Right lobe of liver (tissue), 6 donors: Measurements from ENCODE around the gene ALDH6A1. TPM values are rescaled to one million over a fixed set of nuclear protein-coding genes. Genes with fewer than 3 reads are reported as not detected.
A peak's percentile ranks its signal among the peaks of the same experiment; 100 is the strongest.

Experiments
- ATAC-seq, 4 donors: fragments of 200-7000 bp; cut with Tn5 transposase; one replicate each; pipeline ENCODE4 v1.9.1; 2020; ENCODE audit warnings: mild to moderate bottlenecking in 4 of 4, moderate library complexity in 4 of 4
- DNase-seq, 3 donors: peaks; one replicate each; pipeline ENCODE4 v3.0.0-alpha.2; 2020
- H3K27ac ChIP-seq, 3 donors: fragments of 200-600 bp; one replicate each; pipeline ENCODE4 v1.8.0; 2022
- H3K27me3 ChIP-seq, 2 donors: fragments of 200-600 bp; one replicate each; pipeline ENCODE4 v1.8.0; 2022
- H3K36me3 ChIP-seq, 4 donors: fragments of 200-600 bp; sonication (generic) in 1 of 4; one replicate each; pipeline versions ENCODE4 v1.5.1 to v1.8.0; 2017 to 2022; ENCODE audit warnings: control low read depth in 1 of 4
- H3K4me1 ChIP-seq, 4 donors: fragments of 200-600 bp; sonication (generic) in 1 of 4; one replicate each; pipeline versions ENCODE4 v1.5.1 to v1.8.0; 2017 to 2022; ENCODE audit warnings: control low read depth in 1 of 4
- H3K4me3 ChIP-seq, 3 donors: fragments of 200-600 bp; one replicate each; pipeline ENCODE4 v1.8.0; 2022
- H3K9me3 ChIP-seq, 4 donors: fragments of 200-600 bp; sonication (generic) in 1 of 4; one replicate each; pipeline versions ENCODE4 v1.5.1 to v1.8.0; 2017 to 2022; ENCODE audit warnings: control low read depth in 1 of 4
- POLR2A ChIP-seq: fragments of 450-650 bp; IDR thresholded peaks from one replicate; pipeline ENCODE4 v1.6.1; 2017; ENCODE audit warnings: antibody characterized with exemption, mild to moderate bottlenecking
- WGBS: methylation state at CpG from one replicate; pipeline ENCODE4 v1.1.6; 2018; ENCODE audit warnings: low coverage, low lambda C conversion rate; ENCODE audit not compliant: insufficient coverage; ENCODE audit errors: missing lambda C conversion rate; 5-methylcytosine and 5-hydroxymethylcytosine counted together
- intact Hi-C, 2 donors: fragments of 100-400 bp; cut with DNase I; formaldehyde crosslinking; loops; one replicate each; pipeline versions ENCODE4 v1.11.2 to v1.14.1; 2022
- total RNA-seq, 6 experiments: library from RNA; depleted of rRNA in 2 of 6; stranded (reverse); fragments of >200 nt in 2 of 6; fragmentation: NEBNext Ultra II Directional in 3 of 6; extraction: Animal tissue kit (Norgen Biotek cat#: 25700) in 3 of 6; gene quantifications; one replicate each; pipeline versions ENCODE4 v1.1.0 to v1.2.4, GENCODE V29; 2016 to 2023
- TF ChIP-seq, protein P1 (sequence below), 4 donors: fragments of 200-600 bp in 3 of 4; fragments of 450-650 bp in 1 of 4; IDR thresholded peaks; one replicate each; pipeline versions ENCODE4 v1.5.1 to v1.8.0; 2016 to 2022; ENCODE audit warnings: antibody characterized with exemption in 4 of 4, mild to moderate bottlenecking in 2 of 4
- donor health status: DM: no; HTN: yes; CAD: no.
- donor health status: DM: no; HTN: no; CAD: no.
- donor health status: DM: no; HTN: no; CAD: no.
- donor health status: DM: no; HTN: yes; CAD: no.
- donor health status: DM: no; HTN: yes; CAD: no.

The ALDH6A1 gene
- total RNA-seq, 6 experiments from 2014 or later, result 99.1 to 449 (median 221) TPM

DNA sequence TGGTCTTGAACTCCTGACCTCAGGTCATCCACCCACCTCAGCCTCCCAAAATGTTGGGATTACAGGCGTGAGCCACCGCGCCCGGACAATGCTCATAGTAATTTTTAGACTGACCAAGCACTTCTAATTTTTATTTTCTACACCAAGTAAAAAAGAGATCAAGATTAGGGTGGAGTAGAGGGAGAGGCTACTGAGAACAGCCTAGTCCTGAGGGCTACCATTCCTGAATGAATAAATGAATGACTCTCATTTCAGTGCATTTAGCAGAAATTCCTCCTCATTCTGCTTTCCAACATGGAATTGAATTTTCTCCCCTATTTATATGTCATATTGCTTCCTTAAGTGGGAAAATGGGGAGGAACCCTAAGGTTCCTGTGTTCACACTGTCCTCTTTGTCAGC, 38.7 kb downstream of the ALDH6A1 start:
- TF ChIP-seq, protein P1, sequence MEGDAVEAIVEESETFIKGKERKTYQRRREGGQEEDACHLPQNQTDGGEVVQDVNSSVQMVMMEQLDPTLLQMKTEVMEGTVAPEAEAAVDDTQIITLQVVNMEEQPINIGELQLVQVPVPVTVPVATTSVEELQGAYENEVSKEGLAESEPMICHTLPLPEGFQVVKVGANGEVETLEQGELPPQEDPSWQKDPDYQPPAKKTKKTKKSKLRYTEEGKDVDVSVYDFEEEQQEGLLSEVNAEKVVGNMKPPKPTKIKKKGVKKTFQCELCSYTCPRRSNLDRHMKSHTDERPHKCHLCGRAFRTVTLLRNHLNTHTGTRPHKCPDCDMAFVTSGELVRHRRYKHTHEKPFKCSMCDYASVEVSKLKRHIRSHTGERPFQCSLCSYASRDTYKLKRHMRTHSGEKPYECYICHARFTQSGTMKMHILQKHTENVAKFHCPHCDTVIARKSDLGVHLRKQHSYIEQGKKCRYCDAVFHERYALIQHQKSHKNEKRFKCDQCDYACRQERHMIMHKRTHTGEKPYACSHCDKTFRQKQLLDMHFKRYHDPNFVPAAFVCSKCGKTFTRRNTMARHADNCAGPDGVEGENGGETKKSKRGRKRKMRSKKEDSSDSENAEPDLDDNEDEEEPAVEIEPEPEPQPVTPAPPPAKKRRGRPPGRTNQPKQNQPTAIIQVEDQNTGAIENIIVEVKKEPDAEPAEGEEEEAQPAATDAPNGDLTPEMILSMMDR (IDR thresholded peaks at IDR 0.05), result no peak
- TF ChIP-seq POLR2A, result no peak
- Histone ChIP-seq H3K27me3 (no peaks in the 10 kb centered on the region), H3K36me3 (no peaks in the 10 kb centered on the region), H3K4me3 (no peak overlapping the region), H3K9me3 (no peaks in the 10 kb centered on the region), H3K4me1 (no peaks in the 10 kb centered on the region), H3K27ac (no peak overlapping the region)
- 93% methylated on average over 3 of the region's 4 CpGs for WGBS
- ATAC-seq (no peak), DNase-seq (no peak)
- intact Hi-C loops, result no loop called here

GRCh38 chr14:74042296-74042695, 42.0 kb downstream of the ALDH6A1 start:
- no peak for TF ChIP-seq POLR2A
- TF ChIP-seq, protein P1 (IDR thresholded peaks at IDR 0.05), result no peak

GRCh38 chr14:74038020-74038859, 46.0 kb downstream of the ALDH6A1 start:
- ATAC-seq (peak; percentile 60 to 81 (median 78)), DNase-seq (no peak)
- intact Hi-C loops, result no loop called here
- no peak overlapping the region for H3K4me3 ChIP-seq
- no peak overlapping the region for H3K27ac ChIP-seq
- no peaks in the 10 kb centered on the region for H3K36me3 ChIP-seq
- no peaks in the 10 kb centered on the region for H3K9me3 ChIP-seq
- TF ChIP-seq POLR2A, result no peak
- TF ChIP-seq, protein P1 (IDR thresholded peaks at IDR 0.05), result peak; percentile 71 to 78 (median 72)
- WGBS, result 45% methylated on average over 2 of the region's 3 CpGs
- no peaks in the 10 kb centered on the region for H3K4me1 ChIP-seq
- H3K27me3 ChIP-seq, result no peaks in the 10 kb centered on the region

More at GRCh38 chr14:74042296-74042695, 42.0 kb downstream of the ALDH6A1 start:
- DNase-seq (no peak), ATAC-seq (no peak)
- Histone ChIP-seq H3K4me3 (no peak overlapping the region), H3K27me3 (no peaks in the 10 kb centered on the region), H3K27ac (no peak overlapping the region), H3K36me3 (no peaks in the 10 kb centered on the region), H3K9me3 (no peaks in the 10 kb centered on the region), H3K4me1 (no peaks in the 10 kb centered on the region)
- intact Hi-C loops, result no loop called here
- 25% methylated on average over 2 of the region's 2 CpGs for WGBS

- no peak for TF ChIP-seq POLR2A
- TF ChIP-seq, protein P1 (IDR thresholded peaks at IDR 0.05), result no peak
- DNase-seq (no peak), ATAC-seq (no peak)
- Histone ChIP-seq H3K4me3 (no peak overlapping the region), H3K4me1 (no peaks in the 10 kb centered on the region), H3K27me3 (no peaks in the 10 kb centered on the region), H3K36me3 (no peaks in the 10 kb centered on the region), H3K27ac (no peak overlapping the region), H3K9me3 (no peaks in the 10 kb centered on the region)
- intact Hi-C loops, result no loop called here
- 81% methylated on average over 3 of the region's 4 CpGs for WGBS
Measured at GRCh38 chr14:74035556-74035955, 48.7 kb downstream of the ALDH6A1 start.
